NT2/D1 (cell line): ENCODE data around the gene FAM13A.

ENCODE experiments used
- SUZ12 ChIP-seq: IDR thresholded peaks from 2 replicates; pipeline ENCODE4 v1.6.1; 2011; ENCODE audit not compliant: insufficient read length, insufficient read depth; ENCODE audit errors: extremely low read depth
- YY1 ChIP-seq: IDR thresholded peaks from 2 replicates; pipeline ENCODE4 v1.6.1; 2011; ENCODE audit not compliant: insufficient read length, insufficient read depth
- ZNF274 ChIP-seq: IDR thresholded peaks from 2 replicates; pipeline ENCODE4 v1.6.1; 2011; ENCODE audit warnings: mild to moderate bottlenecking, low read depth, low read length

DNA sequence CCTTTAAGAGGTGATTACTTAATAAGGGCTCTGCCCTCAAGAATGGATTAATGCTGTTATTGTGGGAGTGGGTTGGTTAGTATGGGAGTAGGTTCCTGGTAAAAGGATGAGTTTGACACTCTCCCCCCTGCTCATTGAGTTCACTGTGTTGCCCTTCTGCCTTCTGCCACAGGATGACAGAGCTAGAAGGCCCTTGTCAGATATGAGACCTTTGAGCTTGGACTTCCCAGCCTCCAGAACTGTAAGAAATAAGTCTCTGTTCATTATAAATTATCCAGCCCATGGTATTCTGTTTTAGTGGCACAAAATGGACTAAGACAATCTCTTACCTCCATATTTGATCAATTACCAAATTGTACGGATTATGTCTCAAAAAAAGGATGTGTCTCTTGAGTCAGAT, 245.1 kb downstream of the FAM13A start:
- TF ChIP-seq YY1 (no peak), ZNF274 (no peak), SUZ12 (no peak)
